ENCODE measurements around the gene EFS.

EFS gene

DNA sequence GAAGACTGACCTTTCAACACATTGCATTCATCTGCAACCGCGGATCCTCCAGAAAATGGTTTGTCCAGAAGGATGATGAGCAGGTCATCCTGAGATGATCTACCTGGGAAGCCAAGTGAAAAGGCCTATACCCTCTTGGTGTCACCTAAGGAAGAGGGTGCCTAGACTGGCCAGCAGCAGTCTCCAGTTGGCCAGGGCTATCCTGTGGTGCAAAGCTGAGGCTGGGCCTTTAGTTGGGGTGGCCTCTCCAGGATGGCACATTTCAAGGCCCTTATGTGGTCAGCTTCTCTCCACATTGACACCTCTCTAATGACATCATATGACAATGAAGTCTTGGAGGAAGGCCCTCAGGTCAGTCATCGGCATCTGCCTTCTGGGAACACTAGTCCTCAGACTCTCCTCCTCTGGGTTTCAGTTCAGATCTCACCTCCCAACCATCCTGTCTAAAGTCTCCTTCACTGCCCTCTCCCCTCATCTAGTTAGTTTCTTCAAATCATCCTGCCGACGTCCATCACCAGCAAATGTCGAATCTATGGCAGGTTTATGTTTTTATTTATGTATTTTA, 9.0 kb downstream of the EFS start:
- Histone ChIP-seq H3K4me2 (ENCODE audit: insufficient read depth, low read length) (no peak overlapping the region), H3K27ac (ENCODE audit: low read length) (no peak overlapping the region), H4K20me1 (ENCODE audit: insufficient read depth, low read length) (0 out of 2 replicates have a peak, but pooled peaks cover 3% of the 10 kb centered on the region), H2AFZ (ENCODE audit: low read depth, low read length) (no peak overlapping the region), H3K36me3 (ENCODE audit: insufficient read depth, low read length) (no peaks in the 10 kb centered on the region), H3K4me3 (ENCODE audit: low read depth in 1 of 2, low read length in 2 of 2) (no peak overlapping the region), H3K9ac (ENCODE audit: low read depth, low read length) (no peak overlapping the region), H3K79me2 (ENCODE audit: insufficient read depth, low read length) (no peaks in the 10 kb centered on the region), H3K9me3 (ENCODE audit: insufficient read depth, low read length, severe bottlenecking) (no peaks in the 10 kb centered on the region), H3K4me1 (ENCODE audit: insufficient read depth, low read length) (no peaks in the 10 kb centered on the region), H3K27me3 (ENCODE audit: insufficient read depth, low read length, poor library complexity) (peaks cover 54% of the 10 kb centered on the region)
- TF ChIP-seq, protein P1, sequence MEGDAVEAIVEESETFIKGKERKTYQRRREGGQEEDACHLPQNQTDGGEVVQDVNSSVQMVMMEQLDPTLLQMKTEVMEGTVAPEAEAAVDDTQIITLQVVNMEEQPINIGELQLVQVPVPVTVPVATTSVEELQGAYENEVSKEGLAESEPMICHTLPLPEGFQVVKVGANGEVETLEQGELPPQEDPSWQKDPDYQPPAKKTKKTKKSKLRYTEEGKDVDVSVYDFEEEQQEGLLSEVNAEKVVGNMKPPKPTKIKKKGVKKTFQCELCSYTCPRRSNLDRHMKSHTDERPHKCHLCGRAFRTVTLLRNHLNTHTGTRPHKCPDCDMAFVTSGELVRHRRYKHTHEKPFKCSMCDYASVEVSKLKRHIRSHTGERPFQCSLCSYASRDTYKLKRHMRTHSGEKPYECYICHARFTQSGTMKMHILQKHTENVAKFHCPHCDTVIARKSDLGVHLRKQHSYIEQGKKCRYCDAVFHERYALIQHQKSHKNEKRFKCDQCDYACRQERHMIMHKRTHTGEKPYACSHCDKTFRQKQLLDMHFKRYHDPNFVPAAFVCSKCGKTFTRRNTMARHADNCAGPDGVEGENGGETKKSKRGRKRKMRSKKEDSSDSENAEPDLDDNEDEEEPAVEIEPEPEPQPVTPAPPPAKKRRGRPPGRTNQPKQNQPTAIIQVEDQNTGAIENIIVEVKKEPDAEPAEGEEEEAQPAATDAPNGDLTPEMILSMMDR (IDR thresholded peaks at IDR 0.05; ENCODE audit: borderline replicate concordance, extremely low read depth, low read length, poor library complexity, severe bottlenecking) = no peak
- no peak for TF ChIP-seq EZH2 (IDR thresholded peaks at IDR 0.05; ENCODE audit: borderline replicate concordance, low read depth, low read length, severe bottlenecking)
- no peak for ATAC-seq (ENCODE audit: insufficient read depth, low read depth)
- DNase-seq = no peak

DNA sequence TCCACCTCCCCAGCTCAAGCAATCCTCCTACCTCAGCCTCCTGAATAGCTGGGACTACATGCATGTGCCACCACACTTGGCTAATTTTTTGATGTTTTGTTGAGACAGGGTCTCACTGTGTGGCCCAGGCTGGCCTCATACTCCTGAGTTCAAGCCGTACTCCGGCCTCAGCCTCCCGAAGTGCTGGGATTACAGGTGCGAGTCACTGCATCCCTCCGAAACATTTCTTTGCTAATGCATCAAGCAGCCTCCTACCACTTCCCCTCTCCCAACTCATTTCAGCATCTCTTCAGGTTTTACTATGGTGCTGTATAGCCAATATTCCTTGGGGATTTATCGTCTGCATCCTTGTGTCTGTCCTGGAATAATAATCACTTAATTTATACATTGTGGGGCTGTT, 10.0 kb downstream of the EFS start:
- H3K4me2 ChIP-seq (ENCODE audit: insufficient read depth, low read length) = no peak overlapping the region
- 0 out of 2 replicates have a peak, but pooled peaks cover 3% of the 10 kb centered on the region for H4K20me1 ChIP-seq (ENCODE audit: insufficient read depth, low read length)
- H2AFZ ChIP-seq (ENCODE audit: low read depth, low read length) = no peak overlapping the region
- H3K79me2 ChIP-seq (ENCODE audit: insufficient read depth, low read length) = no peaks in the 10 kb centered on the region
- no peak for TF ChIP-seq EZH2 (IDR thresholded peaks at IDR 0.05; ENCODE audit: borderline replicate concordance, low read depth, low read length, severe bottlenecking)
- TF ChIP-seq, protein P1 (IDR thresholded peaks at IDR 0.05; ENCODE audit: borderline replicate concordance, extremely low read depth, low read length, poor library complexity, severe bottlenecking) = no peak
- no peaks in the 10 kb centered on the region for H3K36me3 ChIP-seq (ENCODE audit: insufficient read depth, low read length)
- no peaks in the 10 kb centered on the region for H3K4me1 ChIP-seq (ENCODE audit: insufficient read depth, low read length)
- H3K9me3 ChIP-seq (ENCODE audit: insufficient read depth, low read length, severe bottlenecking) = no peaks in the 10 kb centered on the region
- H3K9ac ChIP-seq (ENCODE audit: low read depth, low read length) = no peak overlapping the region
- no peak overlapping the region for H3K4me3 ChIP-seq (ENCODE audit: low read depth in 1 of 2, low read length in 2 of 2)
- no peak for ATAC-seq (ENCODE audit: insufficient read depth, low read depth)
- no peak for DNase-seq
- H3K27me3 ChIP-seq (ENCODE audit: insufficient read depth, low read length, poor library complexity) = peaks cover 54% of the 10 kb centered on the region
- no peak overlapping the region for H3K27ac ChIP-seq (ENCODE audit: low read length)

DNA sequence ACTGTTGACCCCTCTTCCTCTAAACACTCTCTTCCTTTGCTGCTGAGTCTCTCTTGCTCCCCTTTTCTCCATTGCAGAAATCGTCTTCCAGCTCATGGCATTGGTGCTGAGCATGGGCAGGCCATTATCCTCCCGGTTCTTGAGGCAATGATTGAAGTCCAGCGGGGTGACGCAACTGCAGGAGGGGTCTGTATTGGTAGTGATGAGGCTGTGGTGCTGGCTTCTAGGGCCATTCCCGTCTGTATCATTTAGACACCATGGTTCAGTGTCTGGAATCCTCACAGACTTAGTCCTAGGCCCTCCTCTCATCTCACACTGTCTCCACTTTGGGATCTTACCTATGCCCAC, 11.6 kb downstream of the EFS start:
- TF ChIP-seq, protein P1 (IDR thresholded peaks at IDR 0.05; ENCODE audit: borderline replicate concordance, extremely low read depth, low read length, poor library complexity, severe bottlenecking) = no peak
- no peak for TF ChIP-seq EZH2 (IDR thresholded peaks at IDR 0.05; ENCODE audit: borderline replicate concordance, low read depth, low read length, severe bottlenecking)
- H3K4me3 ChIP-seq (ENCODE audit: low read depth in 1 of 2, low read length in 2 of 2) = no peak overlapping the region
- no peak for DNase-seq
- no peak for ATAC-seq (ENCODE audit: insufficient read depth, low read depth)
- H3K36me3 ChIP-seq (ENCODE audit: insufficient read depth, low read length) = no peaks in the 10 kb centered on the region
- no peak overlapping the region for H3K4me2 ChIP-seq (ENCODE audit: insufficient read depth, low read length)
- H2AFZ ChIP-seq (ENCODE audit: low read depth, low read length) = no peak overlapping the region
- H3K4me1 ChIP-seq (ENCODE audit: insufficient read depth, low read length) = no peaks in the 10 kb centered on the region
- no peak overlapping the region for H3K9ac ChIP-seq (ENCODE audit: low read depth, low read length)
- no peaks in the 10 kb centered on the region for H4K20me1 ChIP-seq (ENCODE audit: insufficient read depth, low read length)
- H3K79me2 ChIP-seq (ENCODE audit: insufficient read depth, low read length) = no peaks in the 10 kb centered on the region
- no peaks in the 10 kb centered on the region for H3K9me3 ChIP-seq (ENCODE audit: insufficient read depth, low read length, severe bottlenecking)
- H3K27me3 ChIP-seq (ENCODE audit: insufficient read depth, low read length, poor library complexity) = peaks cover 47% of the 10 kb centered on the region
- no peak overlapping the region for H3K27ac ChIP-seq (ENCODE audit: low read length)
